ENCODE measurements around the gene SF3B3.

SF3B3 gene

DNA sequence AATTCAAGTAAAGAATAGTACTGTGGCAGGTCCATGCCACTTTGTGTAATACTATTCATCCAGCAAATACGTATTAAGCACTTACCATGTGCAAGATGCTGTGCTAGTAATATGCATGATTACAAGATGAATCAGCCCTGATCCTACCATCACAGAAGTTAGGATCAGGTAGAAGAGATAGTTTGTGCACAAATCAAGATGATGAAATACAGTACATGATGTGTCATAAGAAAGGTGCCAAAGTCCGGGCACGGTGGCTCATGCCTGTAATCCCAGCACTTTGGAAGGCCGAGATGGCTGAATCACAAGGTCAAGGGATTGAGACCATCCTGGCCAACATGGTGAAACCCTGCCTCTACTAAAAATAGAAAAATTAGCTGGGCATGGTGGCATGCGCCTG lies 11.2 kb upstream of the SF3B3 start:
- no peak overlapping the region for H3K4me3 ChIP-seq (ENCODE audit: low read depth, low read length)
- TF ChIP-seq CTCF (IDR thresholded peaks at IDR 0.05; ENCODE audit: low read depth, low read length): no peak

GRCh38 chr16:70520612-70521297 lies 2.9 kb upstream of the SF3B3 start:
- no peak for TF ChIP-seq CTCF (IDR thresholded peaks at IDR 0.05; ENCODE audit: low read depth, low read length)
- no peak overlapping the region for H3K4me3 ChIP-seq (ENCODE audit: low read depth, low read length)

DNA sequence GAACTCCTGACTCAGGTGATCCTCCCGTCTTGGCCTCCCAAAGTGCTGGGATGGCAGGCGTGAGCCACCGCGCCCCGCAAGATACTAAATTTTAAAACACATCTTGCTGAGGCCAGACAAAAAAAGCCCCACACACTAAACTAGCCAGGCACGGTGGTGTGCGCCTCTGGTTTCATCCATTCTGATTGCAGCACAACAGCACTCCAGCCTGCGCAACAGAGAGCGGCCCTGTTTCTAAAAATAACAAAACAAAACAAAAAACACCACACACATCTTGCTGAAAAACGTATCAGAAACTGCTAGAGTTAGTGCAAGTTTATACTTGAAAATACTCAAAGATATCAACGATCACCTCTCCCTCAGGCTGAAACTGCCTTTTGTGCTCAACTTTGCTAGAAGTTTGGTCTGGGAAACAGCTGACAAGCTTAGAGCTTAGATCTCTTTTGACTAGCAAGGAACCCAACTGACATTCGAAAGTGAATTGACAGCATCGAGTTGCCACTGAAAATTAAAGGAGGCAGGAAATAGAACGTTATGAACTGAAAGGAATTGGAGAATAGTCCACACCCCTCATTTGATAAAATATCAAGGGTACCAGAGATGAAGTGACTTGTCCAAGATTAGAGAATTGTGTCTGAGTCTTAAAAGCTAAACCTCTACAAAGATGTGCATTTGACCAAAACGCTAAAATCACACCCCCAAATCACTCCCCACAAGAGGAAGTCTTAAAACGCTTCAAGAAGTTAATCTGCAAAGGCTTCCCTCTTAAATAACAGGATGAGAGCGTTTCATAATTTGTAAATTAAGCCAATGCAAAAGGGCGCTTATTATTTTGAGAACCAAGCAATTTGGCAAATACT lies 1.2 kb upstream of the SF3B3 start:
- no peak for TF ChIP-seq CTCF (IDR thresholded peaks at IDR 0.05; ENCODE audit: low read depth, low read length)
- peak overlapping the region; percentile 81 for H3K4me3 ChIP-seq (ENCODE audit: low read depth, low read length)

- TF ChIP-seq CTCF (IDR thresholded peaks at IDR 0.05; ENCODE audit: low read depth, low read length): no peak
- H3K4me3 ChIP-seq (ENCODE audit: low read depth, low read length): peak within 1 kb of the TSS; percentile 81
Measured at GRCh38 chr16:70523076-70523742, 407 bp upstream of the SF3B3 start, which contains the start of gene COG4. Gene COG4 (minus strand): TSS chr16:70523554. CDS start chr16:70523543, 11 bp downstream.

DNA sequence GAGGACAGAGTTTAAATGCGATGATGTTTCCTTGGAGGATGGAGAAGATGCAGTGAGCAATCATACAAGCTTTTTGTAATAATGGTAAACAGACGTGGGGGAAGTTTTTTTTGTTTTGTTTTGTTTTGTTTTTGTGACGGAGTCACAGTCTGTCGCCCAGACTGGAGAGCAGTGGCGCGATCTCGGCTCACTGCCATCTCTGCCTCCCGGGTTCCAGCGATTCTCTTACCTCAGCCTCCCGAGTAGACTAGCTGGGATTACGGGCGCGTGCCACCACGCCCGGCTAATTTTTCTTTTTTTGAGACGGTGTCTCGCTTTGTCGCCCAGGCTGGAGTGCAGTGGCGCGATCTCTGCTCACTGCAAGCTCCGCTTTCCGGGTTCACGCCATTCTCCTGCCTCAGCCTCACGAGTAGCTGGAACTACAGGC lies 796 bp downstream of the SF3B3 start:
- peak overlapping the region; percentile 81 for H3K4me3 ChIP-seq (ENCODE audit: low read depth, low read length)

GRCh38 chr16:70526403-70526802 lies 2.8 kb downstream of the SF3B3 start:
- no peak for TF ChIP-seq CTCF (IDR thresholded peaks at IDR 0.05; ENCODE audit: low read depth, low read length)
- H3K4me3 ChIP-seq (ENCODE audit: low read depth, low read length): no peak overlapping the region

- TF ChIP-seq CTCF (IDR thresholded peaks at IDR 0.05; ENCODE audit: low read depth, low read length): no peak
- no peak overlapping the region for H3K4me3 ChIP-seq (ENCODE audit: low read depth, low read length)
Measured at GRCh38 chr16:70527315-70527996, 3.8 kb downstream of the SF3B3 start.

All from WI38 (cell line).